Keratinocyte (primary cell): ENCODE measurements around the gene ALK. TPM values are rescaled to one million over a fixed set of nuclear protein-coding genes. Genes with fewer than 3 reads are reported as not detected.

Experiments
- DNase-seq: peaks from one replicate; pipeline ENCODE4 v3.0.0-alpha.2; 2011; ENCODE audit warnings: low read depth, missing footprints, low spot score
- FAIRE-seq: peaks from 2 replicates; lab custom pipeline; 2011; peaks lifted over from hg19 to GRCh38; lab: Jason Lieb, UNC
- H2AFZ ChIP-seq: 2 replicates; pipeline ENCODE4 v1.6.0; 2012; ENCODE audit warnings: low read length, control low read depth, inconsistent platforms; ENCODE audit not compliant: control insufficient read depth
- H3K27ac ChIP-seq: 2 replicates; pipeline ENCODE4 v1.5.1; 2011; ENCODE audit warnings: low read length; ENCODE audit not compliant: control insufficient read depth, insufficient read depth
- H3K27me3 ChIP-seq: 3 replicates; pipeline ENCODE4 v1.6.0; 2011; ENCODE audit warnings: low read length; ENCODE audit not compliant: control insufficient read depth, insufficient read depth; ENCODE audit errors: extremely low read depth
- H3K36me3 ChIP-seq, 2 experiments: 2 replicates in 1 of 2; 3 replicates in 1 of 2; pipeline ENCODE4 v1.5.1; 2011; ENCODE audit warnings: low read length in 2 of 2, mild to moderate bottlenecking in 1 of 2; ENCODE audit not compliant: control insufficient read depth in 2 of 2, insufficient read depth in 2 of 2; ENCODE audit errors: extremely low read depth in 1 of 2
- H3K4me1 ChIP-seq: 3 replicates; pipeline ENCODE4 v1.5.1; 2011; ENCODE audit warnings: low read length; ENCODE audit not compliant: control insufficient read depth, insufficient read depth; ENCODE audit errors: extremely low read depth
- H3K4me2 ChIP-seq: 3 replicates; pipeline ENCODE4 v1.6.0; 2011; ENCODE audit warnings: low read depth, low read length; ENCODE audit not compliant: control insufficient read depth, insufficient read depth; ENCODE audit errors: extremely low read depth
- H3K4me3 ChIP-seq, 3 experiments: fragments of 200-600 bp in 1 of 3; sonication (generic) in 1 of 3; 2 replicates in 2 of 3; 3 replicates in 1 of 3; pipeline ENCODE4 v1.5.1; 2011 to 2016; ENCODE audit warnings: low read length in 3 of 3, mild to moderate bottlenecking in 3 of 3, control low read depth in 2 of 3, inconsistent platforms in 1 of 3, low read depth in 1 of 3, mixed read lengths in 1 of 3, mixed run types in 1 of 3, moderate library complexity in 1 of 3; ENCODE audit not compliant: control insufficient read depth in 2 of 3, insufficient read depth in 2 of 3; ENCODE audit errors: extremely low read depth in 1 of 3
- H3K79me2 ChIP-seq: 2 replicates; pipeline ENCODE4 v1.6.0; 2012; ENCODE audit warnings: low read length; ENCODE audit not compliant: control insufficient read depth, insufficient read depth
- H3K9ac ChIP-seq: 3 replicates; pipeline ENCODE4 v1.6.0; 2011; ENCODE audit warnings: low read length; ENCODE audit not compliant: control insufficient read depth, insufficient read depth; ENCODE audit errors: extremely low read depth
- H3K9me1 ChIP-seq: 3 replicates; pipeline ENCODE4 v1.6.0; 2011; ENCODE audit warnings: low read length; ENCODE audit not compliant: control insufficient read depth, insufficient read depth; ENCODE audit errors: extremely low read depth
- H3K9me3 ChIP-seq: 2 replicates; pipeline ENCODE4 v1.5.1; 2012; ENCODE audit warnings: low read depth, low read length; ENCODE audit not compliant: control insufficient read depth
- H4K20me1 ChIP-seq: 3 replicates; pipeline ENCODE4 v1.6.0; 2011; ENCODE audit warnings: low read length; ENCODE audit not compliant: control insufficient read depth, insufficient read depth; ENCODE audit errors: extremely low read depth
- CTCF ChIP-seq, 3 experiments: IDR thresholded peaks in 1 of 3; conservative IDR thresholded peaks in 1 of 3; optimal IDR thresholded peaks in 1 of 3; 2 replicates in 2 of 3; 3 replicates in 1 of 3; pipeline versions ENCODE3 to v1.5.1; 2011; ENCODE audit warnings: low read length in 3 of 3, mild to moderate bottlenecking in 3 of 3, moderate library complexity in 2 of 3, control low read depth in 1 of 3, inconsistent platforms in 1 of 3; ENCODE audit not compliant: insufficient read depth in 2 of 3; ENCODE audit errors: extremely low read depth in 1 of 3
- EZH2 ChIP-seq: IDR thresholded peaks from one replicate; pipeline ENCODE4 v1.6.1; 2012; ENCODE audit warnings: inconsistent platforms, mild to moderate bottlenecking, low read length, moderate library complexity
- dilution Hi-C: fragments of 300-500 bp; cut with MboI; formaldehyde crosslinking; loops from one replicate; pipeline ENCODE4 v1.7.0; 2020; ENCODE audit warnings: low sequenced_read_pairs; ENCODE audit not compliant: extremely low pct_ligation_motif_present
- polyA plus RNA-seq, 5 experiments: library from polyadenylated mRNA; depleted of rRNA in 3 of 5; stranded (reverse) in 3 of 5; stranded (forward) in 1 of 5; unstranded in 1 of 5; fragments of >200 nt; gene quantifications; 1 replicate in 1 of 5; 2 replicates in 3 of 5; 3 replicates in 1 of 5; pipeline versions ENCODE4 v1.2.1 to v1.2.3, GENCODE V29; 2011 to 2012; ENCODE audit warnings: missing spikeins in 2 of 5, low read depth in 1 of 5, low replicate concordance in 1 of 5

The ALK gene
- polyA plus RNA-seq, 1 donor (not counting 4 experiments of a cell fraction or from before 2014, with no cell fraction given): not detected

- dilution Hi-C loops: no loop called here
- peak; percentile 26 for FAIRE-seq
- no peak for TF ChIP-seq CTCF (optimal IDR thresholded peaks at IDR 0.05 in 1 of 3, IDR thresholded peaks at IDR 0.05 in 1 of 3, conservative IDR thresholded peaks at IDR 0.05 in 1 of 3; ENCODE audit: extremely low read depth in 1 of 3, insufficient read depth in 2 of 3, low read length in 3 of 3)
- no peak for TF ChIP-seq EZH2
Observed at GRCh38 chr2:29207352-29208148, 713.8 kb downstream of the ALK start.

DNA sequence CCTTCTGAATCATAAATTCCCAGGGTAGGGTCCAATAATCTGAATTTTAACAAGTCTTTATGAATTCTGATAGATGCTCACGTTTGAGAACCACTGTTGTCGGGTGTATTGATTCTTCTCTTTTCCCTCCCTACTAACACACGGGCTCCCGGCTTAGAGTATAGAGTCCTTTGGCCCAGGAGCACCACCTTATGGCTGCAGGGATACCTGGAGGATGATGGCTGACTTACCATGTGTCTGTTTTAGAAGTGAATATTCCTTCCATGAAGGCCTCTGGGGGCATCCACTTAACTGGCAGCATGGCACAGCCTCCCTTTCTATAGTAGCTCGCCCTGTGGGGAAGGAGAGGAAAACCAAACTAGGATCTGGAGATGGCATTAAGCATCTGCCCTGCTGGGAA lies 714.4 kb downstream of the ALK start:
- H3K27ac ChIP-seq: no peak overlapping the region

More at GRCh38 chr2:29207352-29208148, 713.8 kb downstream of the ALK start:
- H3K4me2 ChIP-seq: no peak overlapping the region
- peaks cover 5% of the 10 kb centered on the region for H3K4me1 ChIP-seq
- H3K4me3 ChIP-seq: no peak overlapping the region
- no peak overlapping the region for H3K9ac ChIP-seq
- no peak for DNase-seq
- no peaks in the 10 kb centered on the region for H3K9me1 ChIP-seq
- H3K27me3 ChIP-seq: no peaks in the 10 kb centered on the region
- H3K9me3 ChIP-seq: no peaks in the 10 kb centered on the region
- H3K36me3 ChIP-seq: peaks cover 5 to 7% of the 10 kb centered on the region in 2 experiments
- no peaks in the 10 kb centered on the region for H4K20me1 ChIP-seq
- no peak overlapping the region for H3K27ac ChIP-seq
- H2AFZ ChIP-seq: no peak overlapping the region
- H3K79me2 ChIP-seq: no peaks in the 10 kb centered on the region

More for the DNA sequence above, 714.4 kb downstream of the ALK start:
- no peaks in the 10 kb centered on the region for H3K9me1 ChIP-seq
- no peaks in the 10 kb centered on the region for H3K27me3 ChIP-seq
- DNase-seq (no peak), FAIRE-seq (no peak)
- no peaks in the 10 kb centered on the region for H3K9me3 ChIP-seq
- H3K4me2 ChIP-seq: no peak overlapping the region
- no peak overlapping the region for H3K9ac ChIP-seq
- no peak overlapping the region for H3K4me3 ChIP-seq
- TF ChIP-seq EZH2: no peak
- TF ChIP-seq CTCF (optimal IDR thresholded peaks at IDR 0.05 in 1 of 3, IDR thresholded peaks at IDR 0.05 in 1 of 3, conservative IDR thresholded peaks at IDR 0.05 in 1 of 3; ENCODE audit: extremely low read depth in 1 of 3, insufficient read depth in 2 of 3, low read length in 3 of 3): peak in 1 of 3 experiments; percentile 24
- no peaks in the 10 kb centered on the region for H3K79me2 ChIP-seq
- dilution Hi-C loops: no loop called here
- no peak overlapping the region for H2AFZ ChIP-seq
- peaks cover 5 to 7% of the 10 kb centered on the region in 2 experiments for H3K36me3 ChIP-seq
- peaks cover 5% of the 10 kb centered on the region for H3K4me1 ChIP-seq
- H4K20me1 ChIP-seq: no peaks in the 10 kb centered on the region
